Measurements from ENCODE around the gene WDR33.

Gene WDR33

GRCh38 chr2:127658641-127659407, 152.1 kb downstream of the WDR33 start:
- no peak for DNase-seq (ENCODE audit: low read depth in 1 of 2, low spot score in 1 of 2)

GRCh38 chr2:127658146-127658545, 152.8 kb downstream of the WDR33 start:
- no peak for DNase-seq (ENCODE audit: low read depth in 1 of 2, low spot score in 1 of 2)

GRCh38 chr2:127657232-127657595, 153.8 kb downstream of the WDR33 start:
- no peak for DNase-seq (ENCODE audit: low read depth in 1 of 2, low spot score in 1 of 2)

DNA sequence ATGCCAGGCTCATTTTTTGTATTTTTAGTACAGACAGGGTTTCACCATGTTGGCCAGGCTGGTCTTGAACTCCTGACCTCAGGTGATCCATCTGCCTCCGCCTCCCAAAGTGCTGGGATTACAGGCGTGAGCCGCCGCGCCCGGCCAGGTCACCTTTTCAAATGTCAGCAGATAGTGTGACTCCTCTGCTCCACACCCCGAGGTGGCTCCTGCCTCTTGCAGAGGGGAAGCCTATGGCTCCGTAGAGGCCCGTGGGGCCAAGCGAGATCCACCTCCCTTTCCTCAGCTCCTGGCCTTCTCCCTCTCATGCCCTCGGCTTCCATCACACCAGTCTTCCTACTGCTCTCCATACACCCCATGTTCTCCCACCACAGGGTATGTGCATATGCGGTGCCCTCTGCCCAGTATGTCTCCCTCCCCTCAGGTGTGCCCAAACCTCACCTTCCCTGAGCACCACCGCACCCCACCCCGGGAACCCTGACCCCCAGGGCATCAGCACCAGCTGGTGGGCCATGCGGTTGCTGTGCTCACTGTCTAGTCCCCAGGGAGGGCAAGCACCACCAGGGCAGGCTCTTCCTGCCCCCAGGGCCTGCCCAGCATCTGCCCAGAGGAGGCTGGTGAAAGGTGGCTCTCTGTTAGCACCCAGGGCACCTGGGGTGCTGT, 154.3 kb downstream of the WDR33 start:
- no peak for DNase-seq (ENCODE audit: low read depth in 1 of 2, low spot score in 1 of 2)

GRCh38 chr2:127655209-127656073, 155.5 kb downstream of the WDR33 start:
- no peak for DNase-seq (ENCODE audit: low read depth in 1 of 2, low spot score in 1 of 2)

- no peak for DNase-seq (ENCODE audit: low read depth in 1 of 2, low spot score in 1 of 2)
Measured at GRCh38 chr2:127654838-127655175, 156.2 kb downstream of the WDR33 start.

- no peak for DNase-seq (ENCODE audit: low read depth in 1 of 2, low spot score in 1 of 2)
Measured at GRCh38 chr2:127654084-127654837, 156.7 kb downstream of the WDR33 start.

GRCh38 chr2:127653421-127654083, 157.4 kb downstream of the WDR33 start:
- DNase-seq (ENCODE audit: low read depth in 1 of 2, low spot score in 1 of 2): no peak

- no peak for DNase-seq (ENCODE audit: low read depth in 1 of 2, low spot score in 1 of 2)
Measured at GRCh38 chr2:127652786-127653357, 158.1 kb downstream of the WDR33 start.

DNA sequence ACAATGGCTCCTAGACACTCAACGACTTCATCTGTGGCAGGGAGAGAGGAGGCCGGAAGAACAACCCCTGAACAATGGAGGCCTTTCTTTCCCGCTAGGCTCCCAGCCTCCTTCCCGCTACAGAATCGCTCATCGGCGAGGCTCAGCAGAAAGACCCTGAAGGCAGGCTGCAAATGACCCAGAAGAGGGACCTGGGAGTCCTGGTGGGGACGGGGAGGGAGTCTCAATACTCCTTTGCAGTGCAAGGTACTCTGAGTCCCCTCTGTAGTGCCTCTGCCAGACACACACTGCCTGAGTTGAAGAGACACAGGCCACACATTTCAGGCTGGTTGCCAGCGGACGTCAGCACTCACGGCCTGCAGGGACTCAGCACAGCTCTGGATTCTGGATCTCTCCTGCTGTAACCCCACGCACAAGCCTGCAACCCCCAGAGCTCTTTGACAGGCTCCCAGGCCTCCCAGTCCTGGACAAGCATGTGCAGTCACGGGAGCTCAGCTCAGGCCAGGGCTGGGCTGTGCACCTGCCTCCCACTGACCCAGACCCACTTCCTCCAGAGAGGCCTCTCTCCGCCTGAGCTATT, 158.9 kb downstream of the WDR33 start:
- DNase-seq (ENCODE audit: low read depth in 1 of 2, low spot score in 1 of 2): no peak

DNA sequence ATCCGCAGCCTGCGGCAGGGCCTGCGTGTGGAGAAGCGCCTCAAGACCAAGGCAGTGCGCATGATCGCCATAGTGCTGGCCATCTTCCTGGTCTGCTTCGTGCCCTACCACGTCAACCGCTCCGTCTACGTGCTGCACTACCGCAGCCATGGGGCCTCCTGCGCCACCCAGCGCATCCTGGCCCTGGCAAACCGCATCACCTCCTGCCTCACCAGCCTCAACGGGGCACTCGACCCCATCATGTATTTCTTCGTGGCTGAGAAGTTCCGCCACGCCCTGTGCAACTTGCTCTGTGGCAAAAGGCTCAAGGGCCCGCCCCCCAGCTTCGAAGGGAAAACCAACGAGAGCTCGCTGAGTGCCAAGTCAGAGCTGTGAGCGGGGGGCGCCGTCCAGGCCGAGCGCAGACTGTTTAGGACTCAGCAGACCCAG, 159.6 kb downstream of the WDR33 start:
- no peak for DNase-seq (ENCODE audit: low read depth in 1 of 2, low spot score in 1 of 2)
